Measurements from ENCODE around the gene SCN8A. TPM values are rescaled to one million over a fixed set of nuclear protein-coding genes. Genes with fewer than 3 reads are reported as not detected.

Gene SCN8A
- total RNA-seq (under 1 TPM; 0.46 to 0.77 TPM), polyA plus RNA-seq (under 1 TPM; 0.06 to 0.07 TPM)
- long read RNA-seq, donor 1: 0 reads
- long read RNA-seq, donor 2: 0 reads
- long read RNA-seq, donor 3: 0 reads
- long read RNA-seq, donor 4: 0 reads
- long read RNA-seq, donor 5: 0 reads

DNA sequence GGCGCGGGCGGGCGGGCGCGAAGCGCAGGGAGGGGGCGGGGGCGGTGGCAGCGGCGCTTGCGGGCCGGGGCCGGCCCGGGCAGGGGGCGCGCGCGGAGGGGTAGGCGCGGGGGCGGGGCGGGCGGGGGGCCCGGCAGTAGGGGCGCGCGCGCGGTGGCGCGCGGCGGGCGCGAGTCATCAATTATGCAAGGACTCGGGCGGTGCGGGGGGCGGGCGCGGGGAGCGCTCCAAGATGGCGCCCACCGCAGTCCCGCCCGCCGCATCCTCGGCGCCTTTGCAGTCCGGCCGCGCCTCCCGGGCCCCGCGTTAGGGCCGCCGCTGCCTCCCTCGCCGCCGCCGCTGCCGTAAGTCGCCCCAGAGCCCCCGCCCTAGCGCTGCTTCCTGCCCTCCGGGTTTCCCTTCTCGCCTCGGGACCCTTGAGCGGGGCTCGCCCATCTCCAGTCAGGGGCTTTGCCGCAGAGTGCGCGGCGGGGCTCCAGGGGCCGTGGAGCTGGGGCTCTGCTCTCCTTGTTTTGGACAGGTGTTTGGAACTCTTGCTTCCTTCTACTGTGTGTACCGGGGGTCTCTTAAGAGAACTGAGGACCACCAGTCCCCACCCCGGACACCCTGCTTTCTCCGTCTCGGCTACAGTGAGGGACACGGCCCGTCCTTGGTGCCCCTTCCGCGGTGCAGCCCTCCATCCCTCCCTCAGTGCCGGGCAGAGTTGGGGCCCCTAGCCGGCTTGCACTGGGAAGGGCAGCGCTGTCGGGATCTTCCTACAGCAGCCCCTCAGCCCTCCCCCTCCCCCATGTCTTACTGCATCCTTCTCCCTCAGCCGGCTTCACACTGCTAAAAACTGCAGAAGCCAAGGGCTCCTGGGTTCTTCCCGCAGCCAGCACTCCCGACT lies at the start of gene SCN8A:
SCN8A (plus strand) TSS at position 218 of the 886 bp plus-strand sequence. CDS start 71,585 bp downstream, outside the sequence.
- WGBS, 2 donors: 0 to 1% methylated on average over 44 to 91 of the region's 91 CpGs
- Histone ChIP-seq H3K9me3 (ENCODE audit: control insufficient read depth in 4 of 4, insufficient read depth in 3 of 4, low read length in 3 of 4) (no peaks in the 10 kb centered on the region), H3K4me3 (peak within 1 kb of the TSS; percentile 15), H3K36me3 (ENCODE audit: control insufficient read depth in 4 of 4, insufficient read depth in 4 of 4, low read length in 4 of 4) (no peaks in the 10 kb centered on the region), H3K27me3 (ENCODE audit: control insufficient read depth in 3 of 3, insufficient read depth in 3 of 3, low read length in 2 of 3) (peaks cover 0 to 15% (median 14%) of the 10 kb centered on the region in 3 donors), H3K4me1 (ENCODE audit: control insufficient read depth in 5 of 5, insufficient read depth in 5 of 5, low read length in 5 of 5) (peaks cover 0 to 6% (median 0%) of the 10 kb centered on the region in 5 donors), H3K9ac (ENCODE audit: insufficient read depth in 1 of 2, low read length in 2 of 2) (no peak within 1 kb of the TSS), H3K27ac (ENCODE audit: low read depth in 1 of 2, low read length in 1 of 2) (no peak within 1 kb of the TSS)
- TF ChIP-seq, protein P1, sequence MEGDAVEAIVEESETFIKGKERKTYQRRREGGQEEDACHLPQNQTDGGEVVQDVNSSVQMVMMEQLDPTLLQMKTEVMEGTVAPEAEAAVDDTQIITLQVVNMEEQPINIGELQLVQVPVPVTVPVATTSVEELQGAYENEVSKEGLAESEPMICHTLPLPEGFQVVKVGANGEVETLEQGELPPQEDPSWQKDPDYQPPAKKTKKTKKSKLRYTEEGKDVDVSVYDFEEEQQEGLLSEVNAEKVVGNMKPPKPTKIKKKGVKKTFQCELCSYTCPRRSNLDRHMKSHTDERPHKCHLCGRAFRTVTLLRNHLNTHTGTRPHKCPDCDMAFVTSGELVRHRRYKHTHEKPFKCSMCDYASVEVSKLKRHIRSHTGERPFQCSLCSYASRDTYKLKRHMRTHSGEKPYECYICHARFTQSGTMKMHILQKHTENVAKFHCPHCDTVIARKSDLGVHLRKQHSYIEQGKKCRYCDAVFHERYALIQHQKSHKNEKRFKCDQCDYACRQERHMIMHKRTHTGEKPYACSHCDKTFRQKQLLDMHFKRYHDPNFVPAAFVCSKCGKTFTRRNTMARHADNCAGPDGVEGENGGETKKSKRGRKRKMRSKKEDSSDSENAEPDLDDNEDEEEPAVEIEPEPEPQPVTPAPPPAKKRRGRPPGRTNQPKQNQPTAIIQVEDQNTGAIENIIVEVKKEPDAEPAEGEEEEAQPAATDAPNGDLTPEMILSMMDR (IDR thresholded peaks at IDR 0.05; ENCODE audit: control extremely low read depth, extremely low read depth): no peak
- ATAC-seq (ENCODE audit: insufficient read depth, low FRiP score) (no peak), DNase-seq (peak; percentile 19 to 60 (median 46))

GRCh38 chr12:51546097-51546496 lies 44.9 kb upstream of the SCN8A start:
- no peak overlapping the region for H3K4me3 ChIP-seq
- ATAC-seq (ENCODE audit: insufficient read depth, low FRiP score) (no peak), DNase-seq (no peak)
- H3K9me3 ChIP-seq (ENCODE audit: control insufficient read depth in 4 of 4, insufficient read depth in 3 of 4, low read length in 3 of 4): no peaks in the 10 kb centered on the region
- H3K36me3 ChIP-seq (ENCODE audit: control insufficient read depth in 4 of 4, insufficient read depth in 4 of 4, low read length in 4 of 4): no peaks in the 10 kb centered on the region
- H3K9ac ChIP-seq (ENCODE audit: insufficient read depth in 1 of 2, low read length in 2 of 2): no peak overlapping the region
- H3K4me1 ChIP-seq (ENCODE audit: control insufficient read depth in 5 of 5, insufficient read depth in 5 of 5, low read length in 5 of 5): no peaks in the 10 kb centered on the region
- TF ChIP-seq, protein P1 (IDR thresholded peaks at IDR 0.05; ENCODE audit: control extremely low read depth, extremely low read depth): no peak
- H3K27ac ChIP-seq (ENCODE audit: low read depth in 1 of 2, low read length in 1 of 2): no peak overlapping the region
- peaks cover 0 to 2% (median 0%) of the 10 kb centered on the region in 3 donors for H3K27me3 ChIP-seq (ENCODE audit: control insufficient read depth in 3 of 3, insufficient read depth in 3 of 3, low read length in 2 of 3)

DNA sequence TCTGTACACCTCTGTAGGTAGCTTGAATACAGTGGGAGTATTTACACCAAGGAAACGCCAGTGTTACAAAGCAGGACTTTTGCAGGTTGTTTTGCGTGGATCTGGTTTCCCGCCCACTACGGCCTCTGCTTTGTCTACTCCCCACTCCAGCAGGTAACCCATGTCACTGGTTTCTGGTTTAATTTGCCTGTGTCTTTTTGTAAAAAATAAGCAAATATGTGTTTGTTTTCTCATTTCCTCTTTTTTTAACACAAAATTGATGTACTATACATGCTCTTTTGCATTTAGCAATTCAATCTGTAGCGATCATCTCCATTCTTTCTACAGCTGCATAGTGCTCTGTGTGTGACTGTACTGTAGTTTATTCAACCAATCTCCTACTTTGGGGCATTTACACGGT lies 43.4 kb upstream of the SCN8A start:
- 88 to 91% methylated on average over 6 of the region's 6 CpGs for WGBS, 2 donors
- TF ChIP-seq, protein P1 (IDR thresholded peaks at IDR 0.05; ENCODE audit: control extremely low read depth, extremely low read depth): no peak

More for the DNA sequence above, 43.4 kb upstream of the SCN8A start:
- H3K4me1 ChIP-seq (ENCODE audit: control insufficient read depth in 5 of 5, insufficient read depth in 5 of 5, low read length in 5 of 5): no peaks in the 10 kb centered on the region
- no peaks in the 10 kb centered on the region for H3K9me3 ChIP-seq (ENCODE audit: control insufficient read depth in 4 of 4, insufficient read depth in 3 of 4, low read length in 3 of 4)
- H3K27me3 ChIP-seq (ENCODE audit: control insufficient read depth in 3 of 3, insufficient read depth in 3 of 3, low read length in 2 of 3): peaks cover 0 to 2% (median 0%) of the 10 kb centered on the region in 3 donors
- DNase-seq (no peak), ATAC-seq (ENCODE audit: insufficient read depth, low FRiP score) (no peak)
- no peak overlapping the region for H3K4me3 ChIP-seq
- no peak overlapping the region for H3K27ac ChIP-seq (ENCODE audit: low read depth in 1 of 2, low read length in 1 of 2)
- no peak overlapping the region for H3K9ac ChIP-seq (ENCODE audit: insufficient read depth in 1 of 2, low read length in 2 of 2)
- H3K36me3 ChIP-seq (ENCODE audit: control insufficient read depth in 4 of 4, insufficient read depth in 4 of 4, low read length in 4 of 4): no peaks in the 10 kb centered on the region
